ENCODE results near the gene WWP2. TPM values are rescaled to one million over a fixed set of nuclear protein-coding genes. Genes with fewer than 3 reads are reported as not detected.

The WWP2 gene
- total RNA-seq, 4 donors from 2014 or later = 23.4 to 32.8 (median 29.6) TPM

- DNase-seq = no peak
- 91 to 100% methylated on average over 1 of the region's 1 CpG for WGBS, 2 donors
- intact Hi-C loops (cut with DNase I) = no loop called here
- Histone ChIP-seq H3K27me3 (no peaks in the 10 kb centered on the region), H3K4me1 (peaks cover 0 to 42% (median 0%) of the 10 kb centered on the region in 3 donors), H3K9me3 (no peaks in the 10 kb centered on the region), H3K4me3 (no peak overlapping the region), H3K27ac (no peak overlapping the region), H3K36me3 (peaks cover 0 to 27% (median 0%) of the 10 kb centered on the region in 3 donors)
- no peak for TF ChIP-seq CTCF (IDR thresholded peaks at IDR 0.05)
- TF ChIP-seq POLR2A (IDR thresholded peaks at IDR 0.05) = no peak
Observed at GRCh38 chr16:69836257-69836656, 74.1 kb downstream of the WWP2 start.

DNA sequence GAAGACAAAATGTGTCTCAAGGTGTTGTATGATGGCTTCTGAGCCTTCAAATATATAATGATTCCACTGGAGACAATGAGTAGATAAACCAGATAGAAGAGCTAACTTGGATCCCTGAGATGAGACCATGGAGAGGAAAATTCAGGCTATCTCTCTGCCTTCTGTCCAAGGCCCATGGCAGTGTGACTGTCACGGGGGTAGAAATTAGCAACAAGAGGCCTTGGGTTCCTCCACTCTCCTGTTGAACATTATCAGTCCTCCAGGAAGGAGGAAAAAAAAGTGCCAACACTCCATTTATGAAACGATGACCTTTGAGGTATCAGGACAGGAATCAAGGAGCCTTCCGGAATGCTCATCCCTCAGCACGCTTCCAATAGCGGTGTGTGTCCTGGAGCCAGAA lies 75.2 kb downstream of the WWP2 start:
- H3K4me1 ChIP-seq = peaks cover 0 to 41% (median 0%) of the 10 kb centered on the region in 3 donors
- no peak for DNase-seq

DNA sequence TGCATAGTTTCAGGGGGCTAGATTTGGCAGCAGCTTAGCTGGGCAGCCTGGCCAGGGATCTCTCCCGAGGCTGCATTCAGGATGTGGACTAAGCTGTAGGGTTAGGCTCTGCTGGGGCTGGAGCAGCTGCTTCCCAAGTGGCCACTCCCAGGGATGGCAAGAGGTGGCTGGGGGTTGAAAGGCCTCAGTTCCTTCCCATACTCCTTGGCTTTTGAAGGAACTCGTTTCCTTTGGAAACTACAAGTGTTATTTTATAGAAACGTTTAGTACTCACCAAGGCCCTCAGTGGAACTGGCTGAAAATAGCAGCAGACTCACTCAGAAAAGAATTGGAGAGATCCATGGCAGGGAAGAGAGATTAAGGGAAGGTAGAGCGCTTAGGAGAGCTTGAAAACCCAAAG lies 76.4 kb downstream of the WWP2 start:
- H3K4me1 ChIP-seq = peaks cover 0 to 38% (median 0%) of the 10 kb centered on the region in 3 donors
- no peaks in the 10 kb centered on the region for H3K9me3 ChIP-seq
- no peak for TF ChIP-seq CTCF (IDR thresholded peaks at IDR 0.05)
- no peak for TF ChIP-seq POLR2A (IDR thresholded peaks at IDR 0.05)
- peak overlapping the region in 3 of 4 donors; percentile 56 to 68 (median 59) for H3K27ac ChIP-seq
- no peak overlapping the region for H3K4me3 ChIP-seq
- 51 to 90% methylated on average over 2 to 4 of the region's 4 CpGs for WGBS, 2 donors
- H3K27me3 ChIP-seq = no peaks in the 10 kb centered on the region
- no peak for DNase-seq
- intact Hi-C loops (cut with DNase I) = no loop called here
- H3K36me3 ChIP-seq = peaks cover 0 to 48% (median 2%) of the 10 kb centered on the region in 3 donors

More for the DNA sequence above, 75.2 kb downstream of the WWP2 start:
- intact Hi-C loops (cut with DNase I) = no loop called here
- Histone ChIP-seq H3K4me3 (no peak overlapping the region), H3K36me3 (peaks cover 0 to 36% (median 0%) of the 10 kb centered on the region in 3 donors), H3K27ac (no peak overlapping the region), H3K9me3 (no peaks in the 10 kb centered on the region), H3K27me3 (no peaks in the 10 kb centered on the region)
- WGBS, 2 donors = 60 to 79% methylated on average over 1 to 4 of the region's 5 CpGs
- TF ChIP-seq POLR2A (IDR thresholded peaks at IDR 0.05) (no peak), CTCF (IDR thresholded peaks at IDR 0.05) (no peak)

GRCh38 chr16:69839240-69839688 lies 77.1 kb downstream of the WWP2 start:
- H3K4me1 ChIP-seq = peaks cover 0 to 30% (median 0%) of the 10 kb centered on the region in 3 donors
- no peaks in the 10 kb centered on the region for H3K27me3 ChIP-seq
- H3K27ac ChIP-seq = peak overlapping the region in 3 of 4 donors; percentile 56 to 68 (median 59)
- WGBS, 2 donors = 43 to 44% methylated on average over 2 of the region's 2 CpGs
- DNase-seq = no peak
- H3K4me3 ChIP-seq = no peak overlapping the region
- no peaks in the 10 kb centered on the region for H3K9me3 ChIP-seq
- intact Hi-C loops (cut with DNase I) = no loop called here
- TF ChIP-seq CTCF (IDR thresholded peaks at IDR 0.05) (no peak), POLR2A (IDR thresholded peaks at IDR 0.05) (no peak)
- peaks cover 0 to 55% (median 4%) of the 10 kb centered on the region in 3 donors for H3K36me3 ChIP-seq

DNA sequence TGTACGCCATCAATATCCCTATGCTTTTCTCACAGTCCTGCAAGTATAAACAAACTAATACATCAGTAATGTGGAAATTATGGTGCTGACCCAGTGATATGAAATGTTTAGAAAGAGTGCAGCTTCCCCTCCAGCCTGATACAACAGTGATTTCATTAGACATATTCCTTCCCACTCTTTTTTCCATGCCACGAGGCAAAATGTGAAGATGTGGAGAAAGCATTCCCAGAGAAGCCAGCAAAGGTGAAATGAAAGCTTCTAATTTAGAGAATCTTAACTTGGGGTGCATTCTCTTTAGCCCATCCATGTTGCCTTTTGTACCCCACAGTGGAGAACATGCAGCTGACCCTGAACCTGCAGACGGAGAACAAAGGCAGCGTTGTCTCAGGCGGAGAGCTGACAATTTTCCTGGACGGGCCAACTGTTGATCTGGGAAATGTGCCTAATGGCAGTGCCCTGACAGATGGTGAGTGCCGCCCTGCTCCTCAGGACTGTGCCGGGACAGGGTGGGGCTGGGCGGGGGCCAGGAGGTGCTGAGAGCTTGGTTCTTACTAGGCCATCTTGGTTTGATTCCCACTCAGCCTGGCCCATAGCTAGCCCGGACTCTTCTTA lies 77.8 kb downstream of the WWP2 start:
- 76 to 88% methylated on average over 7 to 8 of the region's 10 CpGs for WGBS, 2 donors
- H3K27ac ChIP-seq = peak overlapping the region in 3 of 4 donors; percentile 6 to 50 (median 15)
- no peak for DNase-seq
- peaks cover 0 to 30% (median 0%) of the 10 kb centered on the region in 3 donors for H3K4me1 ChIP-seq
- intact Hi-C loops (cut with DNase I) = no loop called here
- H3K27me3 ChIP-seq = no peaks in the 10 kb centered on the region
- peaks cover 0 to 62% (median 4%) of the 10 kb centered on the region in 3 donors for H3K36me3 ChIP-seq
- H3K9me3 ChIP-seq = no peaks in the 10 kb centered on the region
- no peak overlapping the region for H3K4me3 ChIP-seq
- no peak for TF ChIP-seq POLR2A (IDR thresholded peaks at IDR 0.05)
- TF ChIP-seq CTCF (IDR thresholded peaks at IDR 0.05) = no peak

Data from esophagus squamous epithelium (tissue), 5 donors.